ENCODE measurements around the gene SRCIN1.

The SRCIN1 gene

GRCh38 chr17:38541281-38541680, 64.5 kb downstream of the SRCIN1 start:
- no peak overlapping the region for H3K4me3 ChIP-seq (ENCODE audit: low read depth, low read length)
- no peak for TF ChIP-seq CTCF (IDR thresholded peaks at IDR 0.05; ENCODE audit: low read depth, low read length, missing control alignments)
- DNase-seq (ENCODE audit: low read depth), result no peak
- in situ Hi-C loops (cut with HindIII; ENCODE audit: low sequenced_read_pairs), result loop anchor here (10.0 kb wide), 1 partner anchor 64 kb away; the partner anchor contains the start of gene SRCIN1

GRCh38 chr17:38540514-38541045, 65.2 kb downstream of the SRCIN1 start:
- in situ Hi-C loops (cut with HindIII; ENCODE audit: low sequenced_read_pairs), result loop anchor here (10.0 kb wide), 1 partner anchor 64 kb away; the partner anchor contains the start of gene SRCIN1
- no peak for TF ChIP-seq CTCF (IDR thresholded peaks at IDR 0.05; ENCODE audit: low read depth, low read length, missing control alignments)
- no peak for DNase-seq (ENCODE audit: low read depth)

GRCh38 chr17:38539386-38539785, 66.4 kb downstream of the SRCIN1 start:
- DNase-seq (ENCODE audit: low read depth), result no peak

More at GRCh38 chr17:38540514-38541045, 65.2 kb downstream of the SRCIN1 start:
- no peak overlapping the region for H3K4me3 ChIP-seq (ENCODE audit: low read depth, low read length)

GRCh38 chr17:38538906-38539305, 66.8 kb downstream of the SRCIN1 start:
- in situ Hi-C loops (cut with HindIII; ENCODE audit: low sequenced_read_pairs), result no loop called here
- DNase-seq (ENCODE audit: low read depth), result no peak
- no peak overlapping the region for H3K4me3 ChIP-seq (ENCODE audit: low read depth, low read length)
- TF ChIP-seq CTCF (IDR thresholded peaks at IDR 0.05; ENCODE audit: low read depth, low read length, missing control alignments), result no peak

More at GRCh38 chr17:38539386-38539785, 66.4 kb downstream of the SRCIN1 start:
- H3K4me3 ChIP-seq (ENCODE audit: low read depth, low read length), result no peak overlapping the region
- in situ Hi-C loops (cut with HindIII; ENCODE audit: low sequenced_read_pairs), result no loop called here
- TF ChIP-seq CTCF (IDR thresholded peaks at IDR 0.05; ENCODE audit: low read depth, low read length, missing control alignments), result no peak

- TF ChIP-seq CTCF (IDR thresholded peaks at IDR 0.05; ENCODE audit: low read depth, low read length, missing control alignments), result no peak
- no peak for DNase-seq (ENCODE audit: low read depth)
- in situ Hi-C loops (cut with HindIII; ENCODE audit: low sequenced_read_pairs), result no loop called here
These were observed 69.1 kb downstream of the SRCIN1 start for GRCh38 chr17:38536661-38537060.

GRCh38 chr17:38535886-38536285, 69.9 kb downstream of the SRCIN1 start:
- no peak for DNase-seq (ENCODE audit: low read depth)
- in situ Hi-C loops (cut with HindIII; ENCODE audit: low sequenced_read_pairs), result no loop called here
- H3K4me3 ChIP-seq (ENCODE audit: low read depth, low read length), result no peak overlapping the region
- TF ChIP-seq CTCF (IDR thresholded peaks at IDR 0.05; ENCODE audit: low read depth, low read length, missing control alignments), result no peak

More at GRCh38 chr17:38536661-38537060, 69.1 kb downstream of the SRCIN1 start:
- H3K4me3 ChIP-seq (ENCODE audit: low read depth, low read length), result no peak overlapping the region

Measured in astrocyte of the cerebellum (primary cell).